DOHH2 (cell line): ENCODE measurements around the gene SRRD.

Experiments used
- CTCF ChIP-seq: fragments of 200-600 bp; sonication (generic); IDR thresholded peaks from one replicate; pipeline ENCODE4 v1.5.1; 2014; ENCODE audit warnings: antibody characterized with exemption, mild to moderate bottlenecking, low read depth, low read length; ENCODE audit not compliant: poor library complexity, severe bottlenecking
- EZH2phosphoT487 ChIP-seq: fragments of 200-600 bp; sonication (generic); IDR thresholded peaks from 2 replicates; pipeline ENCODE4 v1.6.1; 2017; ENCODE audit warnings: borderline replicate concordance, mild to moderate bottlenecking, antibody characterized with exemption, low read length, moderate library complexity, mixed read lengths

DNA sequence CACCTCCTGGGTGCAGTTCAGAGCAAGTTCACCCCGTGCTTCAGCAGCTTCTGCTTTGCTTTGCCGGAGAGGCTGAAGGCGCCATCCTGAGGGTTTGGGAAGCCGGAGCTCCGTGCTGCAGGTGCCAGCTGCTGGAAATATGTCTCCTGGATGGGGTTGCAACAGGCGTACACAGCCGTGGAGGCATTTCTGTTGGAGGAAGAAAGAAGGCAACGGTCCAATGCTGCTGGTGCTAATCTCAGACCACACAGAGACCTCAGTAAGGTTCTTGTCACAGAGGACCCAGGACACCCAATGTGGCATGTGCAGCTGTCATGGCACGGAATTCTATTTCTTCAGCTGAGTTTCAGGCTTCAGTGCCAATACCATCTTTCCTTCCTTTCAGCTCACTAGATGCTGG, 30.5 kb upstream of the SRRD start:
- TF ChIP-seq CTCF (no peak), EZH2phosphoT487 (no peak)
